ENCODE measurements around the gene GRK3. TPM values are rescaled to one million over a fixed set of nuclear protein-coding genes. Genes with fewer than 3 reads are reported as not detected.

Gene GRK3
- total RNA-seq, 1 donor from 2014 or later: 7.1 TPM

GRCh38 chr22:25695146-25695545, 130.7 kb downstream of the GRK3 start:
- DNase-seq (ENCODE audit: low spot score): no peak
- Mint-ChIP-seq H3K4me1 (ENCODE audit: unreplicated experiment) (peaks cover 6% of the 10 kb centered on the region), H3K27ac (ENCODE audit: unreplicated experiment) (no peak overlapping the region), H3K36me3 (ENCODE audit: low read depth, unreplicated experiment) (peaks cover 3% of the 10 kb centered on the region), H3K9me3 (ENCODE audit: unreplicated experiment) (no peaks in the 10 kb centered on the region), H3K27me3 (ENCODE audit: unreplicated experiment) (peaks cover 3% of the 10 kb centered on the region), H3K4me3 (ENCODE audit: unreplicated experiment) (no peak overlapping the region)
- no peak for TF ChIP-seq CTCF (IDR thresholded peaks at IDR 0.05; ENCODE audit: unreplicated experiment)

- Mint-ChIP-seq H3K4me3 (ENCODE audit: unreplicated experiment) (no peak overlapping the region), H3K9me3 (ENCODE audit: unreplicated experiment) (no peaks in the 10 kb centered on the region), H3K36me3 (ENCODE audit: low read depth, unreplicated experiment) (peaks cover 3% of the 10 kb centered on the region), H3K27me3 (ENCODE audit: unreplicated experiment) (peaks cover 3% of the 10 kb centered on the region), H3K4me1 (ENCODE audit: unreplicated experiment) (peaks cover 4% of the 10 kb centered on the region), H3K27ac (ENCODE audit: unreplicated experiment) (no peak overlapping the region)
- TF ChIP-seq CTCF (IDR thresholded peaks at IDR 0.05; ENCODE audit: unreplicated experiment): no peak
- no peak for DNase-seq (ENCODE audit: low spot score)
Observed at GRCh38 chr22:25696763-25697162, 132.3 kb downstream of the GRK3 start.

GRCh38 chr22:25697181-25697664, 132.7 kb downstream of the GRK3 start:
- no peak overlapping the region for H3K27ac Mint-ChIP-seq (ENCODE audit: unreplicated experiment)

GRCh38 chr22:25697978-25698377, 133.5 kb downstream of the GRK3 start:
- Mint-ChIP-seq H3K9me3 (ENCODE audit: unreplicated experiment) (no peaks in the 10 kb centered on the region), H3K27ac (ENCODE audit: unreplicated experiment) (no peak overlapping the region), H3K27me3 (ENCODE audit: unreplicated experiment) (peaks cover 3% of the 10 kb centered on the region), H3K4me1 (ENCODE audit: unreplicated experiment) (peaks cover 4% of the 10 kb centered on the region), H3K36me3 (ENCODE audit: low read depth, unreplicated experiment) (peaks cover 3% of the 10 kb centered on the region), H3K4me3 (ENCODE audit: unreplicated experiment) (no peak overlapping the region)
- no peak for DNase-seq (ENCODE audit: low spot score)
- no peak for TF ChIP-seq CTCF (IDR thresholded peaks at IDR 0.05; ENCODE audit: unreplicated experiment)

More at GRCh38 chr22:25697181-25697664, 132.7 kb downstream of the GRK3 start:
- no peak overlapping the region for H3K4me3 Mint-ChIP-seq (ENCODE audit: unreplicated experiment)
- H3K36me3 Mint-ChIP-seq (ENCODE audit: low read depth, unreplicated experiment): peaks cover 3% of the 10 kb centered on the region
- peaks cover 3% of the 10 kb centered on the region for H3K27me3 Mint-ChIP-seq (ENCODE audit: unreplicated experiment)
- no peak for DNase-seq (ENCODE audit: low spot score)
- peaks cover 4% of the 10 kb centered on the region for H3K4me1 Mint-ChIP-seq (ENCODE audit: unreplicated experiment)
- TF ChIP-seq CTCF (IDR thresholded peaks at IDR 0.05; ENCODE audit: unreplicated experiment): no peak
- H3K9me3 Mint-ChIP-seq (ENCODE audit: unreplicated experiment): no peaks in the 10 kb centered on the region

- Mint-ChIP-seq H3K9me3 (ENCODE audit: unreplicated experiment) (no peaks in the 10 kb centered on the region), H3K36me3 (ENCODE audit: low read depth, unreplicated experiment) (peaks cover 3% of the 10 kb centered on the region), H3K4me1 (ENCODE audit: unreplicated experiment) (peaks cover 4% of the 10 kb centered on the region), H3K27ac (ENCODE audit: unreplicated experiment) (no peak overlapping the region), H3K27me3 (ENCODE audit: unreplicated experiment) (peaks cover 3% of the 10 kb centered on the region), H3K4me3 (ENCODE audit: unreplicated experiment) (peak overlapping the region; percentile 38)
- TF ChIP-seq CTCF (IDR thresholded peaks at IDR 0.05; ENCODE audit: unreplicated experiment): no peak
- DNase-seq (ENCODE audit: low spot score): no peak
Observed at GRCh38 chr22:25698461-25698860, 134.0 kb downstream of the GRK3 start.

All from endothelial cell (in vitro differentiated cells).